Adipose tissue (tissue), 3 donors: ENCODE data around the gene ABCA9. TPM values are rescaled to one million over a fixed set of nuclear protein-coding genes. Genes with fewer than 3 reads are reported as not detected.
"Not testable (repeated sequence)": the region's sequence is repeated elsewhere in the genome, so short reads cannot be mapped to it uniquely, and the experiment has no call there.

Experiments
- H3K27ac ChIP-seq: one replicate; pipeline ENCODE4 v1.5.1; 2013; ENCODE audit warnings: low read depth, low read length
- whole genome bisulfite sequencing, 3 donors: extraction: QIAGEN DNeasy Blood & Tissue Kit; methylation state at CpG; one replicate each; pipeline ENCODE4 v1.1.7; 2013; 5-methylcytosine and 5-hydroxymethylcytosine counted together
- polyA plus RNA-seq, 3 donors: library from polyadenylated mRNA; stranded (reverse); fragments of 200-250 nt; gene quantifications; one replicate each; pipeline ENCODE4 v1.2.3, GENCODE V29; 2013
- donor health status: healthy with polysubstance abuse.
- donor health status: Bipolar disorder and iron deficiency.
- donor health status: healthy.

Gene ABCA9
- 10 to 100 TPM in 2 of 3 donors, 1 to 10 TPM in 1; 1.8 to 23.9 (median 21.1) TPM for polyA plus RNA-seq

GRCh38 chr17:69060822-69061221 is at the start of gene ABCA9:
Gene ABCA9, minus strand, starts transcription at chr17:69060927. Its CDS starts 9,801 bp downstream, at chr17:69051126.
- 23 to 28% (median 27%) methylated on average over 2 of the region's 2 CpGs for WGBS, 3 donors
- H3K27ac ChIP-seq = no peak within 1 kb of the TSS

GRCh38 chr17:69105907-69106730 is 45.4 kb upstream of the ABCA9 start:
- 59 to 89% (median 84%) methylated on average over 10 of the region's 10 CpGs for WGBS, 3 donors
- H3K27ac ChIP-seq = no peak overlapping the region

- no peak overlapping the region for H3K27ac ChIP-seq
- WGBS, 3 donors = 48 to 93% (median 84%) methylated on average over 9 of the region's 9 CpGs
These were observed 43.0 kb upstream of the ABCA9 start for GRCh38 chr17:69103557-69104233.

- 79 to 96% (median 84%) methylated on average over 4 of the region's 4 CpGs for WGBS, 3 donors
- no peak overlapping the region for H3K27ac ChIP-seq
These were observed 37.9 kb upstream of the ABCA9 start for GRCh38 chr17:69098625-69099024.

GRCh38 chr17:69096541-69096940 is 35.8 kb upstream of the ABCA9 start:
- no peak overlapping the region for H3K27ac ChIP-seq
- 54 to 88% (median 65%) methylated on average over 1 of the region's 1 CpG for WGBS, 3 donors

GRCh38 chr17:69093995-69094394 is 33.3 kb upstream of the ABCA9 start:
- 83 to 95% (median 90%) methylated on average over 2 of the region's 2 CpGs for WGBS, 3 donors
- H3K27ac ChIP-seq = no peak overlapping the region

- WGBS, 3 donors = 11 to 30% (median 26%) methylated on average over 8 of the region's 8 CpGs
These were observed 32.6 kb upstream of the ABCA9 start for GRCh38 chr17:69093279-69093789.

GRCh38 chr17:69090365-69090764 is 29.6 kb upstream of the ABCA9 start:
- no peak overlapping the region for H3K27ac ChIP-seq
- WGBS, 3 donors = 64 to 81% (median 77%) methylated on average over 4 of the region's 4 CpGs

More at GRCh38 chr17:69093279-69093789, 32.6 kb upstream of the ABCA9 start:
- no peak overlapping the region for H3K27ac ChIP-seq

- H3K27ac ChIP-seq = no peak overlapping the region
- 80 to 83% (median 81%) methylated on average over 4 of the region's 4 CpGs for WGBS, 3 donors
These were observed 28.0 kb upstream of the ABCA9 start for GRCh38 chr17:69088643-69089200.

- H3K27ac ChIP-seq = no peak overlapping the region
- WGBS, 3 donors = 97 to 99% (median 97%) methylated on average over 1 of the region's 1 CpG
These were observed 25.9 kb upstream of the ABCA9 start for GRCh38 chr17:69086641-69087040.

- WGBS, 3 donors = 70 to 77% (median 74%) methylated on average over 13 of the region's 13 CpGs
- no peak overlapping the region for H3K27ac ChIP-seq
These were observed 24.2 kb upstream of the ABCA9 start for GRCh38 chr17:69084911-69085310.

- whole genome bisulfite sequencing, 3 donors = 93 to 97% (median 94%) methylated on average over 2 of the region's 2 CpGs
These were observed 22.0 kb upstream of the ABCA9 start for GRCh38 chr17:69082696-69083095.

GRCh38 chr17:69078864-69079263 is 18.1 kb upstream of the ABCA9 start:
- H3K27ac ChIP-seq = no peak overlapping the region

More at GRCh38 chr17:69082696-69083095, 22.0 kb upstream of the ABCA9 start:
- H3K27ac ChIP-seq = no peak overlapping the region

GRCh38 chr17:69075823-69076222 is 15.1 kb upstream of the ABCA9 start:
- no peak overlapping the region for H3K27ac ChIP-seq

- H3K27ac ChIP-seq = not testable (repeated sequence)
These were observed 12.7 kb upstream of the ABCA9 start for GRCh38 chr17:69073392-69073791.

- WGBS, 3 donors = 66 to 94% (median 93%) methylated on average over 1 of the region's 1 CpG
- H3K27ac ChIP-seq = not testable (repeated sequence)
These were observed 12.1 kb upstream of the ABCA9 start for GRCh38 chr17:69072803-69073256.

- WGBS, 3 donors = 77 to 88% (median 87%) methylated on average over 4 of the region's 4 CpGs
- not testable (repeated sequence) for H3K27ac ChIP-seq
These were observed 10.5 kb upstream of the ABCA9 start for GRCh38 chr17:69071233-69071586.

GRCh38 chr17:69070378-69071232 is 9.9 kb upstream of the ABCA9 start:
- H3K27ac ChIP-seq = not testable (repeated sequence)
- WGBS, 3 donors = 65 to 76% (median 66%) methylated on average over 12 of the region's 12 CpGs
